Cardiac septum (tissue), 1 donor: ENCODE data around the gene FTO. TPM values are rescaled to one million over a fixed set of nuclear protein-coding genes. Genes with fewer than 3 reads are reported as not detected.

ENCODE experiments used
- DNase-seq: peaks from one replicate; pipeline ENCODE4 v3.0.0-alpha.2; 2020; ENCODE audit warnings: low spot score
- intact Hi-C: fragments of 100-400 bp; cut with DNase I; formaldehyde crosslinking; loops from one replicate; pipeline ENCODE4 v1.14.0; 2022
- total RNA-seq: library from RNA; stranded (reverse); fragmentation: NEBNext Ultra II Directional; extraction: Animal tissue kit (Norgen Biotek cat#: 25700); gene quantifications from one replicate; pipeline ENCODE4 v1.2.1, GENCODE V29; 2021
- donor health status: DM: no; HTN: no; CAD: no.

Gene FTO
- total RNA-seq, 1 donor from 2014 or later, result 70.4 TPM

- DNase-seq, result no peak
- intact Hi-C loops, result no loop called here
Measured at GRCh38 chr16:53944025-53944424, 240.1 kb downstream of the FTO start.

- intact Hi-C loops, result loop anchor here (5.0 kb wide), 1 partner anchor 986 kb away; the partner anchor contains the start of gene IRX5
- no peak for DNase-seq
Measured at GRCh38 chr16:53945996-53946395, 242.0 kb downstream of the FTO start.

GRCh38 chr16:53946746-53947386 lies 242.9 kb downstream of the FTO start:
- no peak for DNase-seq
- intact Hi-C loops, result loop anchor here (5.0 kb wide), 1 partner anchor 985 kb away; the partner anchor contains the start of gene IRX5

- intact Hi-C loops, result loop anchor here (5.0 kb wide), 1 partner anchor 985 kb away; the partner anchor contains the start of gene IRX5
- DNase-seq, result no peak
Measured at GRCh38 chr16:53947642-53948041, 243.7 kb downstream of the FTO start.

- intact Hi-C loops, result loop anchor here (5.0 kb wide), 1 partner anchor 984 kb away; the partner anchor contains the start of gene IRX5
- DNase-seq, result no peak
Measured at GRCh38 chr16:53948326-53948725, 244.4 kb downstream of the FTO start.

GRCh38 chr16:53948734-53949430 lies 244.9 kb downstream of the FTO start:
- intact Hi-C loops, result loop anchor here (5.0 kb wide), 1 partner anchor 983 kb away; the partner anchor contains the start of gene IRX5
- no peak for DNase-seq

GRCh38 chr16:53949715-53950410 lies 245.9 kb downstream of the FTO start:
- intact Hi-C loops, result loop anchor here (5.0 kb wide), 1 partner anchor 982 kb away; the partner anchor contains the start of gene IRX5
- DNase-seq, result no peak

GRCh38 chr16:53950677-53951076 lies 246.7 kb downstream of the FTO start:
- no peak for DNase-seq
- intact Hi-C loops, result no loop called here

GRCh38 chr16:53952215-53953208 lies 248.6 kb downstream of the FTO start:
- no peak for DNase-seq
- intact Hi-C loops, result no loop called here

GRCh38 chr16:53953336-53953735 lies 249.4 kb downstream of the FTO start:
- intact Hi-C loops, result no loop called here
- DNase-seq, result no peak

GRCh38 chr16:53955221-53955875 lies 251.4 kb downstream of the FTO start:
- DNase-seq, result no peak
- intact Hi-C loops, result no loop called here

GRCh38 chr16:53958341-53958880 lies 254.5 kb downstream of the FTO start:
- no peak for DNase-seq
- intact Hi-C loops, result no loop called here

- DNase-seq, result no peak
- intact Hi-C loops, result no loop called here
Measured at GRCh38 chr16:53960050-53960812, 256.3 kb downstream of the FTO start.

GRCh38 chr16:53960954-53961616 lies 257.1 kb downstream of the FTO start:
- DNase-seq, result no peak
- intact Hi-C loops, result no loop called here

- DNase-seq, result no peak
- intact Hi-C loops, result no loop called here
Measured at GRCh38 chr16:53962041-53962440, 258.1 kb downstream of the FTO start.

- intact Hi-C loops, result no loop called here
- DNase-seq, result no peak
Measured at GRCh38 chr16:53964145-53964790, 260.3 kb downstream of the FTO start.
